B cell (primary cell): ENCODE data around the gene AGRN.

ENCODE experiments used
- EZH2 ChIP-seq: IDR thresholded peaks from 2 replicates; pipeline ENCODE4 v1.6.1; 2012; ENCODE audit warnings: borderline replicate concordance, low read depth, mild to moderate bottlenecking, moderate library complexity, low read length; ENCODE audit not compliant: insufficient read depth, poor library complexity, severe bottlenecking
- TF ChIP-seq, protein P1 (sequence below): fragments of 200-600 bp; IDR thresholded peaks from one replicate; pipeline ENCODE4 v1.8.0; 2022; ENCODE audit warnings: antibody characterized with exemption, mild to moderate bottlenecking

DNA sequence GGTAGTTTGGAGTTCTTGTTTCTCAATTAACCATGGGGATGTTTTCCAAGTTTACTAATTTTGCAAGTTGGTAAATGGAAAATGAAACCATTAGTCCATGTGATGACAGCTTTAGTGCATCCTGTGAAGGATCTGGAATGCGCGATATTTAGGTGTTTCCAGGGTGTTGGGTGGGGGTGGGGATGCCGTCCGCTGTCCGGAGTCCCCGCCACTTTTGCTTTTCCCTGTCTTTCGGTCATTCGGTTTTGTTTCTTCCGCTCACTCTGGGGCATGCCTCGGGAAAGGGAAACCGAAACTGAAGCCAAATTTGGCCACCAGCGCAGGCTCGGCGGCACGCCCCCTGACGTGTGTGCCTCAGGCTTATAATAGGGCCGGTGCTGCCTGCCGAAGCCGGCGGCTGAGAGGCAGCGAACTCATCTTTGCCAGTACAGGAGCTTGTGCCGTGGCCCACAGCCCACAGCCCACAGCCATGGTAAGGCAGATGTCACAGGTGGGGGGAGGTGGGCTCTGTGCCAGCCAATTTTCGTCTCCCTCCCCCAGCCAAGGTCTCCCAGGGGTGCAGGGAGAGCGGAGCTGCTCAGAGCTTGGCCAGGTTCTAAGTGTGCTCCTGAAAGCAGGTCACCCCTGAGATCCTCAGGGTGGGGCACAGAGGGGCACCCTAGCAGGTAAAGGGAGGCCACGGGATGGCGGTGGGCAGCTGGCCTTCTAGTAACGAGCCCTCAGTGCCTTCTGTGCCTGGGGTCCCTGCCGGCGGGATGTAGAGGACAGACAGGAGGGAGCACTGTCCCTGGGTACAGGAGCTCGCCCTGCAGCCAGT, 6.6 kb upstream of the AGRN start, which contains the start of gene ISG15:
- TF ChIP-seq, protein P1, sequence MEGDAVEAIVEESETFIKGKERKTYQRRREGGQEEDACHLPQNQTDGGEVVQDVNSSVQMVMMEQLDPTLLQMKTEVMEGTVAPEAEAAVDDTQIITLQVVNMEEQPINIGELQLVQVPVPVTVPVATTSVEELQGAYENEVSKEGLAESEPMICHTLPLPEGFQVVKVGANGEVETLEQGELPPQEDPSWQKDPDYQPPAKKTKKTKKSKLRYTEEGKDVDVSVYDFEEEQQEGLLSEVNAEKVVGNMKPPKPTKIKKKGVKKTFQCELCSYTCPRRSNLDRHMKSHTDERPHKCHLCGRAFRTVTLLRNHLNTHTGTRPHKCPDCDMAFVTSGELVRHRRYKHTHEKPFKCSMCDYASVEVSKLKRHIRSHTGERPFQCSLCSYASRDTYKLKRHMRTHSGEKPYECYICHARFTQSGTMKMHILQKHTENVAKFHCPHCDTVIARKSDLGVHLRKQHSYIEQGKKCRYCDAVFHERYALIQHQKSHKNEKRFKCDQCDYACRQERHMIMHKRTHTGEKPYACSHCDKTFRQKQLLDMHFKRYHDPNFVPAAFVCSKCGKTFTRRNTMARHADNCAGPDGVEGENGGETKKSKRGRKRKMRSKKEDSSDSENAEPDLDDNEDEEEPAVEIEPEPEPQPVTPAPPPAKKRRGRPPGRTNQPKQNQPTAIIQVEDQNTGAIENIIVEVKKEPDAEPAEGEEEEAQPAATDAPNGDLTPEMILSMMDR: no peak
- TF ChIP-seq EZH2: no peak
